GM18870 (cell line): Measurements from ENCODE around the gene COTL1.

Source experiments
- ATAC-seq: cut with Tn5 transposase; IDR thresholded peaks from one replicate; pipeline ENCODE4 v1.9.1; 2021; ENCODE audit warnings: moderate library complexity; ENCODE audit not compliant: unreplicated experiment

The COTL1 gene

DNA sequence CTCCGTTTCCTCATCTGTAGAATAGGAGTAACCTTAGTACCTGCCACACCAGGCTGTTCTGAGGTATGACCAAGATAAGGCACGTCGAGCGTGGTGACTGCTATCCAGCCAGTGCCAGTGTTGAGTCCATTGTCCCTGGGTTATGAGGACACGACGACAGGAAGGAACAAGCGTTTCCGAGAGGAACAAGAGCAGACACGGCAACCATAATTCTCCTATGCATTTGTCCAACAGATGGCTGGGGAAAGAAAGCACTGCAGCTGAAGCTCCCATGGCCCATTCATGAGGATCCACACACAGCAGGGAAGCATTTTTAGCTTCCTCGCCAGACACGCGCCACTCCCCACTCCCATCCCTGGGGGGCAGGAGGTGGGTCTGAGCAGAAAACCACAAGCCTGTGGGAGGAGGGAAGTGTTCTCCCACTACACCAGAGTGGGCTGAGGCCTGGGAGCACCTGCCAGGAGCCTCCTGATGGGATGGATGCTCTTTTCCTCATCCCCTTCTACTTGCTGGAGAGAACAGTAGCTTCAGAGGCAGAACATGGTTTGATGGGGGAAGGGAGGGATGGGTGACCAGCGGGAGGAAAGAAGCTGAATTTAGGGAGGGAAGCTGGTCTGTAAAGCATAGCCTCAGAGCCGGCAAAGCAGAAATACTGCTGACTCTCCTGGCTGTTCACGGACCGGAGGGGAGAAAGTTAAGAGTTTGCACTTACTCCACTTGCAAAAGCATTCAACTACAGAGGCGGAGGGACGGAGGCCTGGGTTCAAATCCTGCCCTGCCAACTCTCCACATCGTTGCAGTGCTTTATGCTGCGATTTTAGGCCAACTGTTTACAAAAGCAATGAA, 2.7 kb downstream of the COTL1 start:
- ATAC-seq = no peak

DNA sequence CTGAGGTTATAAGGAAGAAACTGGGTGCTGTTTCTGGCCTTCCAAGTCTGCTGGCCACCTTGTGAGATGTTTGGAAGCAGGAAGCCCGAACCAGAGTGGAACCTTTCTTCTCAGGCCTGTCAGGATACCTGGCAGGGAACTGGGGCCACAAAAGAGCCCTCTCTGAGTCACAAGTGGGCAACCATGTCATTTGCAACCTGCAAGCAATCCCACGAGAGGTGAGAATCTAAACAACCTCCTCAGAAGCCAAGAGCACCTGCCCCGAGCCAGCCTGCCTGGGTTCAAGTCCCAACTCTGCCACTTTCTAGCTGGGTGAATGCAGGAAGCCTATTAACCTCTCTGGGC, 3.3 kb downstream of the COTL1 start:
- ATAC-seq = no peak

DNA sequence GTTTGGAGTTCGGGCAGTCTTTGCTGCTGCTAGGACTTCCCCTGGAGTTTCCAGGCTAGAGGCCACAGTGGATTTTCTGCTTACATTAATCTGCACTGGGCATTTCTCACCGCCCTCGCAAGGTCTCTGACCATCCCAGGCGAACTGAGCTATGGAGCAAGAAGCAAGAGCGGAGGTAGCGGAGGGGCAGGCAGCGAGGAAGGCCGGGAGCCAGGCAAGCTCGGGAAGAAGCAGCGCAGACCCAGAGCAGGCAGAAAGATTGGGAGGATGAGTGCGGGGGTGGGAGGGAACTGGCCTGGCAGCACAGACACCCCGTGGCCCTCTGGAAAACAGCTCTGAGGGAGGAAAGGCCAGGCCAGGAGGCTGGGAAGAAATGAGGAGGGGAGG, 3.8 kb downstream of the COTL1 start:
- ATAC-seq = no peak

DNA sequence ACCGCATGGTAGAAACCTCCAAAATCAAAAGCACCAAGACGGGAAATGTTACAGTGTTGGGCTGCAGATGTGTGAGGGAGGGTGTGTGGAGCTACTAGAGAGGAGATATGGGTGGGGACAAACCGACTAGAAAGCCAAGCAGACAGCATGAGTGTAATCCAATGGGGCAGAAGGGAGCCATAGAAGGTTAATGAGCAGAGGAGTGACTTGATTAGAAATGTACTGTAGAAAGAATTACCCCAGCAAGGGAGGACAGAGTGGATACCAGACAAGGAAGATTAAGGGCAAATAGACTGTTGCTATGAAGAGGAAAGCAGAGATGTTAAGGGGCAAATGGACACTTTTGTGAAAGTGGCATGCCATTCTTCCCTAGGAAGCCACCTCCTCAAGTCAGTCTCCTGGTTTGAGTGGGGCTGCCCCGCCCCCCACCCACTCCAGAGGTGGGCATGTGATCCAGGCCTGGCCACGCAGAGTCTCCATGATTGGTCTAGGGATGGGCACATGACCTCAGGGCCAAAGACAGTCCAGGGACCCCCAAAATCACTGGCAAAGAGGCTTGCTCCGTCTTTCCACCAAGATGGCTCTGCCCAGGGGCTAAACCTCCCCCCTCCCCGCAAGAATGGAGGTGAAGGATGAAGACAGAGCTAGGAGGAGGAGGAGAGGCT, 4.3 kb downstream of the COTL1 start:
- ATAC-seq = no peak

GRCh38 chr16:84612686-84613085, 5.2 kb downstream of the COTL1 start:
- no peak for ATAC-seq

- no peak for ATAC-seq
These were observed 6.8 kb downstream of the COTL1 start for GRCh38 chr16:84611041-84611440.

- ATAC-seq = no peak
These were observed 7.5 kb downstream of the COTL1 start for GRCh38 chr16:84610376-84610775.

DNA sequence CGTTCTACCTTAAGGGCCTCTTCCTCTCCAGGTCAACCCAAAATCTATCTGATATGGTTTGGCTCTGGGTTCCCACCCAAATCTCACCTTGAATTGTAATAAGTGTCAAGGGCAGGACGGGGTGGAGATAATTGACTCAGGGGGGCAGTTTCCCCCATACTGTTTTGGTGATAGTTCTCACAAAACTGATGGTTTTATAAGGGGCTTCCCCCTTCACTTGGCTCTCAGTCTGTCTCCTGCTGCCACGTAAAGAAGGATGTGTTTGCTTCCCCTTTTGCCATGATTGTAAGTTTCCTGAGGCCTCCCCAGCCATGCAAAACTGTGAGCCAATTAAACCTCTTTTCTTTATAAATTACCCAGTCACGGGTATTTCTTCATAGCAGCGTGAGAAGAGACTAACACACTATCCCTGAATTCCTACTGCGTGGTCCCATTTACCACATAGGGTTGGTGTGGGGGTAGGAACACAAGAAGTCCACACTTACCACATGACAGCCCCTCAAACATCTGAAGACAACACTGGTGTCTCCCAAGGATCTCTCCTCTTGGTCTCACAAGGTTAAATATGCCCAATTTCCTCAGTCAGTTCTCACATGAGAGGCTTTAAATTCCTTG, 8.2 kb downstream of the COTL1 start:
- no peak for ATAC-seq

DNA sequence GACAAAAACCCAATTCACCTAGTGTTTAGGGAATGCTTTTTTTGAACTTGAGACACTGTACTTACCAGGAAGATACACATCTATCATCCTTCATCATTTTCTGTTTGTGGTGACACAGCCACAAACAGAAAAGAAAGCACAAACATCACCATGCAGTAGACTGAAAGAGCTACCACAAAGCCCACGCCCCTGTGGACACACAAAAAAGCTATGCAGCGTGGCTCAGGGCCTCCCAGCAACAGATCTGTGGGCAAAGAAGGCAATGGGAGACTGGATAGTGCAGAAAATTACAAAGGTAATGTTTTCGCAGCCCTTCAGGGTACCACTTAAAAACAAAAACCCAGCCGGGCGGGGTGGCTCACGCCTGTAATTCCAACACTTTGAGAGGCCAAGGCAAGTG, 9.6 kb downstream of the COTL1 start:
- no peak for ATAC-seq

GRCh38 chr16:84607694-84608093, 10.2 kb downstream of the COTL1 start:
- ATAC-seq = peak; percentile 72

DNA sequence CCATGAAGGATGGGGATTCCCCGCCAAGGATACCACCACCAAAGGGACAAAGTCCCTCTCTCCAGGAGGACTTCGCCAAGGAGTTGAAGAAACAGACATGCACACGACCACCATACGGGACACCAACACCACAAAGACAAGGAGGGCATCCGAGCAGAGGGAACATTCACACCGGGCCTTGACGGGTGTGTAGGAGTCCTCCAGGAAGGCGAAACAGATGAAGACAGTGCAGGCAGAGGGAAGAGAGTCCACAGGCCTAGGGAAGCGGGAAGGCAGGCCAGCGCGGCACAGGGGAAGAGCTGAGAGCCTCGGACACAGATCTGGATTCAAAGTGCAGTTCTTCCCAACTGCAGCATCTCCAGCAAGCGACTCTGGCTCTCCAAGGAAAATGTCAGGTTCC, 10.8 kb downstream of the COTL1 start:
- no peak for ATAC-seq

- ATAC-seq = no peak
These were observed 11.6 kb downstream of the COTL1 start for GRCh38 chr16:84606081-84606875.

GRCh38 chr16:84605339-84605848, 12.5 kb downstream of the COTL1 start:
- no peak for ATAC-seq

DNA sequence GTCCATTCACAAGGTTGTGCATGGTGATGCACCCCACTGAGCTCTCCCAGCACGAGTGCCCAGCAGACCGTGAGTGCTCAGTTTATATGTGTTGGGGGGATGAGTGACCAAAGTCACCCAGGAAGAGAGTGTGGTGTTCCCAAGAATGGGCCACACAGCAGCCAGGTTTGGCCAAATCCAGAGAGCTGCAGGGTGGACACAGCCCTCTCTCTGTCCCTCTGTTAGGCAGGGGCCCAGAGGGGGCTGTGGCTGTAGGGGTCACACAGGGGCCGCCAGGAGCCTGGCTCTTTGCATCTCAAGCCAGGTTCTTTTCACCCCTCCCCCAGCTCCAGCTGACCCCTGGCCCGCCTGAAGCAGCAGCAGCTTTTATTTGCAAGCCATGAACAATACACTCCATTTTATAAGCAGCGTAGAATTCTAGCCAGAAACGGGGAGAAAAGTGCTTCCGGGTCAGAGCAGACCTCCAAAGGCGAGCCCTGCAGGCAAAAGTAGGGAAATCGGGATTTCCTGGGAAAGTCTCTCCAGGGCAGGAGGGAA, 13.3 kb downstream of the COTL1 start:
- no peak for ATAC-seq

- no peak for ATAC-seq
These were observed 13.9 kb downstream of the COTL1 start for GRCh38 chr16:84603940-84604339.

GRCh38 chr16:84603140-84603816, 14.6 kb downstream of the COTL1 start:
- no peak for ATAC-seq

- ATAC-seq = peak; percentile 83
These were observed 17.3 kb downstream of the COTL1 start for GRCh38 chr16:84600343-84601229.

GRCh38 chr16:84599521-84600202, 18.2 kb downstream of the COTL1 start:
- no peak for ATAC-seq

GRCh38 chr16:84598360-84598759, 19.5 kb downstream of the COTL1 start:
- ATAC-seq = no peak
